Suppressor macrophage treated with lipopolysaccharide for 4 hours (primary cell): ENCODE data around the gene ENKD1.

Source experiments
- DNase-seq: peaks from one replicate; pipeline ENCODE4 v3.0.0-alpha.2; 2020

Gene ENKD1

GRCh38 chr16:67662653-67663010 is 3.9 kb downstream of the ENKD1 start:
- no peak for DNase-seq

- no peak for DNase-seq
These were observed 4.5 kb downstream of the ENKD1 start for GRCh38 chr16:67661886-67662652.

GRCh38 chr16:67661101-67661761 is 5.3 kb downstream of the ENKD1 start:
- DNase-seq = no peak

GRCh38 chr16:67660564-67661028 is 6.0 kb downstream of the ENKD1 start, which contains the start of gene PARD6A:
PARD6A (plus strand) TSS chr16:67660960; CDS start chr16:67661039, 79 bp downstream.
- DNase-seq = peak; percentile 96

GRCh38 chr16:67659675-67660563 is 6.6 kb downstream of the ENKD1 start, which contains the start of gene ACD:
ACD (minus strand) TSS chr16:67660260; CDS start chr16:67660220, 40 bp downstream.
- DNase-seq = peak; percentile 98

GRCh38 chr16:67658849-67659674 is 7.5 kb downstream of the ENKD1 start:
- DNase-seq = no peak

GRCh38 chr16:67657751-67658518 is 8.6 kb downstream of the ENKD1 start:
- no peak for DNase-seq

- DNase-seq = no peak
These were observed 9.4 kb downstream of the ENKD1 start for GRCh38 chr16:67657017-67657608.

GRCh38 chr16:67656344-67657016 is 10.1 kb downstream of the ENKD1 start:
- no peak for DNase-seq

GRCh38 chr16:67655363-67655762 is 11.2 kb downstream of the ENKD1 start:
- no peak for DNase-seq

- DNase-seq = no peak
These were observed 12.1 kb downstream of the ENKD1 start for GRCh38 chr16:67654403-67654911.

GRCh38 chr16:67653789-67654402 is 12.7 kb downstream of the ENKD1 start:
- no peak for DNase-seq

GRCh38 chr16:67653128-67653788 is 13.3 kb downstream of the ENKD1 start:
- no peak for DNase-seq

- DNase-seq = no peak
These were observed 13.9 kb downstream of the ENKD1 start for GRCh38 chr16:67652578-67653127.

GRCh38 chr16:67651847-67652246 is 14.7 kb downstream of the ENKD1 start:
- no peak for DNase-seq

- DNase-seq = no peak
These were observed 15.5 kb downstream of the ENKD1 start for GRCh38 chr16:67651039-67651438.

GRCh38 chr16:67650023-67650422 is 16.5 kb downstream of the ENKD1 start:
- no peak for DNase-seq

GRCh38 chr16:67649494-67649931 is 17.0 kb downstream of the ENKD1 start:
- DNase-seq = no peak
